Heart right ventricle (tissue), 16 donors: Measurements from ENCODE around the gene GSTM5. TPM values are rescaled to one million over a fixed set of nuclear protein-coding genes. Genes with fewer than 3 reads are reported as not detected.
"Not testable (repeated sequence)": the region's sequence is repeated elsewhere in the genome, so short reads cannot be mapped to it uniquely, and the experiment has no call there.

Experiments
- ATAC-seq, 8 donors: fragments of 200-7000 bp; cut with Tn5 transposase; one replicate each; pipeline ENCODE4 v1.9.1; 2020; ENCODE audit warnings: mild to moderate bottlenecking in 8 of 8, moderate library complexity in 8 of 8, moderate number of reproducible peaks in 1 of 8
- DNase-seq, 2 donors: peaks; one replicate each; pipeline ENCODE4 v3.0.0-alpha.2; 2020
- H3K27ac ChIP-seq, 10 donors: fragments of 200-600 bp; sonication (generic) in 2 of 10; one replicate each; pipeline versions ENCODE4 v1.5.0 to v1.8.0; 2020 to 2022; ENCODE audit warnings: mild to moderate bottlenecking in 3 of 10
- H3K27me3 ChIP-seq, 7 donors: fragments of 200-600 bp; one replicate each; pipeline ENCODE4 v1.8.0; 2021 to 2022; ENCODE audit warnings: mild to moderate bottlenecking in 2 of 7
- H3K36me3 ChIP-seq, 9 donors: fragments of 200-600 bp; sonication (generic) in 1 of 9; one replicate each; pipeline versions ENCODE4 v1.5.0 to v1.8.0; 2020 to 2022; ENCODE audit warnings: mild to moderate bottlenecking in 2 of 9
- H3K4me1 ChIP-seq, 9 donors: fragments of 200-600 bp; sonication (generic) in 1 of 9; one replicate each; pipeline versions ENCODE4 v1.5.0 to v1.8.0; 2020 to 2022; ENCODE audit warnings: mild to moderate bottlenecking in 4 of 9
- H3K4me3 ChIP-seq, 10 donors: fragments of 200-600 bp; sonication (generic) in 2 of 10; one replicate each; pipeline versions ENCODE4 v1.5.0 to v1.8.0; 2020 to 2022; ENCODE audit warnings: mild to moderate bottlenecking in 7 of 10, moderate library complexity in 2 of 10
- H3K9me3 ChIP-seq, 11 donors: fragments of 200-600 bp in 10 of 11; sonication (generic) in 2 of 11; one replicate each; pipeline versions ENCODE4 v1.5.0 to v1.8.0; 2013 to 2022; ENCODE audit warnings: mild to moderate bottlenecking in 2 of 11, control low read depth in 1 of 11, moderate library complexity in 1 of 11
- CTCF ChIP-seq, 9 donors: fragments of 200-600 bp; sonication (generic) in 2 of 9; IDR thresholded peaks; one replicate each; pipeline versions ENCODE4 v1.5.0 to v1.8.0; 2021 to 2022; ENCODE audit warnings: antibody characterized with exemption in 9 of 9, mild to moderate bottlenecking in 5 of 9, moderate library complexity in 1 of 9
- WGBS, 2 donors: extraction: QIAGEN DNeasy Blood & Tissue Kit; methylation state at CpG; one replicate each; pipeline ENCODE4 v1.1.7; 2013; ENCODE audit warnings: inconsistent platforms in 1 of 2; 5-methylcytosine and 5-hydroxymethylcytosine counted together
- intact Hi-C, 10 donors: fragments of 100-400 bp; cut with DNase I; formaldehyde crosslinking; loops; one replicate each; pipeline versions ENCODE4 v1.11.1 to v1.14.2; 2022
- polyA plus RNA-seq, 2 donors: library from polyadenylated mRNA; stranded (reverse); fragments of 200-250 nt; gene quantifications; one replicate each; pipeline ENCODE4 v1.2.3, GENCODE V29; 2013
- total RNA-seq, 10 donors: library from RNA; stranded (reverse); fragmentation: NEBNext Ultra II Directional in 3 of 10; extraction: Animal tissue kit (Norgen Biotek cat#: 25700) in 3 of 10; gene quantifications; one replicate each; pipeline versions ENCODE4 v1.2.1 to v1.2.4, GENCODE V29; 2021 to 2023
- donor health status: Arrhythmogenic right ventricular cardiomyopathy.
- donor health status: ischemic (EF 13 %, LVEDD 7.1; RV severe dilation, severe dysfunction).
- donor health status: healthy with polysubstance abuse.
- donor health status: DM: no; HTN: yes; CAD: no.
- donor health status: DM: no; HTN: no; CAD: no.
- donor health status: ischemic (EF 25% LVEDD 6.9; RV normal size, moderate dysfunction).
- donor health status: ischemic (EF 25% LVEDD 5.7; RV mildly dilated, moderate dysfunction).
- donor health status: healthy.
- donor health status: DM: yes; HTN: yes; CAD: no.
- donor health status: Ischemic cardiomyopathy.
- donor health status: ischemic (EF 35%, LVEDD 5.7; RV mildly dilated, moderate dysfunction).
- donor health status: nonischemic (EF 11% LVEDD 7.7; RV severe dilation, severe dysfunction).
- donor health status: DM: yes; HTN: yes; CAD: no.
- donor health status: PGD.
- donor health status: ischemic (EF 29% LVEDD 5.4; RV normal size, mild dysfunction).
- donor health status: nonischemic (EF 23%, LVEDD 6.1; RV moderate dilation, normal function).

The GSTM5 gene
- total and polyA plus RNA-seq, 12 donors, result 0.86 to 3.2 (median 2.0) TPM

DNA sequence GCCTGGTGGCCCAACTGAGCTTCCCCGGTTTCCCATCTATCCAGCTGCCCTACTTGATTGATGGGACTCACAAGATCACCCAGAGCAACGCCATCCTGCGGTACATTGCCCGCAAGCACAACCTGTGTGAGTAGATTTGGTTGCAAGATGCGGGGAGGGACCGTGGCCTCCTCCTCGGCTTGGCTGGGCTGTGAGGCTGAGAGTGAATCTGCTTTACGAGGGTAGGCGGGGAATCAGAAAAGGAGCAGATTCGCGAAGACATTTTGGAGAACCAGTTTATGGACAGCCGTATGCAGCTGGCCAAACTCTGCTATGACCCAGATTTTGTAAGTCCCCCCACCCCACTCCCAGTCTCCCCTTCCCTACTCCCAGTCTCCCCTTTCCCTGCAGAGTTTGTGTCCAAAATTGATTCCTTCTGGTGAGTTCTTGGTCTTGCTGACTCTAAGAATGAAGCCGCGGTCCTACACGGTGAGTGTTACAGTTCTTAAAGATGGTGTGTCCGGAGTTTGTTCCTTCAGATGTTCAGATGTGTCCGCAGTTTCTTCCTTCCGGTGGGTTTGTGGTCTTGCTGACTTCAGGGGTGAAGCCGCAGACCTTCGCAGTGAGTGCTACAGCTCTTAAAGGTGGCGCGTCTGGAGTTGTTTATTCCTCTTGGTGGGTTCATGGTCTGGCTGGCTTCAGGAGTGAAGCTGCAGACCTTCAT lies 42.7 kb upstream of the GSTM5 start:
- peaks cover 0 to 32% (median 0%) of the 10 kb centered on the region in 9 donors for H3K36me3 ChIP-seq
- H3K4me1 ChIP-seq, result peaks cover 0 to 14% (median 9%) of the 10 kb centered on the region in 9 donors
- H3K4me3 ChIP-seq, result no peak overlapping the region
- 94 to 96% methylated on average over 22 of the region's 22 CpGs for WGBS, 2 donors
- H3K9me3 ChIP-seq, result no peaks in the 10 kb centered on the region
- no peak for TF ChIP-seq CTCF (IDR thresholded peaks at IDR 0.05)
- no peak for DNase-seq
- no peaks in the 10 kb centered on the region for H3K27me3 ChIP-seq
- ATAC-seq, result no peak
- intact Hi-C loops, result no loop called here
- no peak overlapping the region for H3K27ac ChIP-seq

- H3K4me1 ChIP-seq, result peaks cover 0 to 14% (median 9%) of the 10 kb centered on the region in 9 donors
- H3K9me3 ChIP-seq, H3K27ac ChIP-seq, H3K27me3 ChIP-seq, intact Hi-C loops, H3K4me3 ChIP-seq, DNase-seq, ATAC-seq: not testable (repeated sequence)
- peaks cover 0 to 29% (median 0%) of the 10 kb centered on the region in 9 donors for H3K36me3 ChIP-seq
- 89 to 94% methylated on average over 5 of the region's 5 CpGs for WGBS, 2 donors
These were observed 42.1 kb upstream of the GSTM5 start for GRCh38 chr1:109669949-109670302.

- no peak for DNase-seq
- TF ChIP-seq CTCF (IDR thresholded peaks at IDR 0.05), result no peak
- Histone ChIP-seq H3K27me3 (no peaks in the 10 kb centered on the region), H3K9me3 (no peaks in the 10 kb centered on the region), H3K4me1 (peaks cover 0 to 14% (median 9%) of the 10 kb centered on the region in 9 donors), H3K27ac (no peak overlapping the region), H3K4me3 (no peak overlapping the region), H3K36me3 (peaks cover 0 to 19% (median 0%) of the 10 kb centered on the region in 9 donors)
- intact Hi-C loops, result no loop called here
- no peak for ATAC-seq
- 91 to 94% methylated on average over 5 of the region's 5 CpGs for WGBS, 2 donors
These were observed 41.0 kb upstream of the GSTM5 start for GRCh38 chr1:109671067-109671466.

DNA sequence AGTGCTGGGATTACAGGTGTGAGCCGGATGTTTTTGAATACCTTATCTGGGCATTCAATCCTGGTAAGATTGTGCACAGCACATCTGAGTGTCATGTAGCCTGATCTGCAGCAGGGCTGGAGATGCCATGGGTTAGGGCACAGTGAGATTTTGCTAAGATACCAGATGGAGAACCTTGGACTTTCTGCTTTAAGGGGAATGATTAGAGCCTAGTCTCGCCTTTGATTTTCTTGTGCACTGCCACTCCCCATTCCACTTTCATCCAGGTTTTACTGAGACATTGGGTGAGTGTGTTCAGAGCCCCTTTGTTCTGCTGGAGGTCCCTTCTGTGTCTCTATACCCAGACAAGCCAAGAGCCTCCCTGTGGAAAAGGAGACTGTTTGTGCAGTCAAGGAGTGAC lies 38.2 kb upstream of the GSTM5 start:
- intact Hi-C loops, result not testable (repeated sequence)

GRCh38 chr1:109676683-109677381 lies 35.2 kb upstream of the GSTM5 start:
- 75 to 89% methylated on average over 3 of the region's 3 CpGs for WGBS, 2 donors
- H3K27ac ChIP-seq, H3K9me3 ChIP-seq, H3K27me3 ChIP-seq, intact Hi-C loops, H3K36me3 ChIP-seq, DNase-seq, H3K4me3 ChIP-seq, H3K4me1 ChIP-seq, ATAC-seq: not testable (repeated sequence)

More for the DNA sequence above, 38.2 kb upstream of the GSTM5 start:
- H3K4me3 ChIP-seq, H3K27me3 ChIP-seq, DNase-seq, H3K4me1 ChIP-seq, H3K27ac ChIP-seq, H3K9me3 ChIP-seq, ATAC-seq: not testable (repeated sequence)
- H3K36me3 ChIP-seq, result peaks cover 0 to 18% (median 0%) of the 10 kb centered on the region in 9 donors
- 91 to 93% methylated on average over 2 of the region's 2 CpGs for WGBS, 2 donors

GRCh38 chr1:109677459-109677858 lies 34.6 kb upstream of the GSTM5 start:
- Histone ChIP-seq H3K27me3 (no peaks in the 10 kb centered on the region), H3K36me3 (peaks cover 0 to 10% (median 0%) of the 10 kb centered on the region in 9 donors), H3K4me3 (no peak overlapping the region), H3K9me3 (no peaks in the 10 kb centered on the region), H3K27ac (no peak overlapping the region), H3K4me1 (no peaks in the 10 kb centered on the region)
- ATAC-seq (no peak), DNase-seq (no peak)
- intact Hi-C loops, result no loop called here
- WGBS, 2 donors, result 58 to 68% methylated on average over 3 of the region's 3 CpGs
- no peak for TF ChIP-seq CTCF (IDR thresholded peaks at IDR 0.05)

DNA sequence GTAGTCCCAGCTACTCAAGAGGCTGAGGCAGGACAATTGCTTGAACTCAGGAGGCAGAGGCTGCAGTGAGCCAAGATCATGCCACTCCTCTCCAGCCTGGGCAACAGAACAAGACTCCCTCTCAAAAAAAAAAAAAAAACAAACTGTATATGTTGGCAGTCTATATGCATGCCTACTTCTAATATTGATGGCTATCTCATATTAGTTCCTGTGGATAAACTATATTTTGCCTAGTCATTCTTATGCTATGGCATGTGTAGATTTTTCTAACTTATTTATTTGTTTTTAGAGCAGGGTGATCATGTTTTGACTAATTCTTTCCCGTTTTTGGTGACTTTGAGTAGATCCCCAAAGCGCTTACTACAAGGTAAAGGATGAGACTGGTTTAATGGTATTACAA lies 33.4 kb upstream of the GSTM5 start:
- intact Hi-C loops, H3K4me1 ChIP-seq, H3K9me3 ChIP-seq, H3K27me3 ChIP-seq, H3K27ac ChIP-seq, H3K4me3 ChIP-seq, DNase-seq, H3K36me3 ChIP-seq, ATAC-seq: not testable (repeated sequence)
- 87 to 88% methylated on average over 2 of the region's 2 CpGs for WGBS, 2 donors

DNA sequence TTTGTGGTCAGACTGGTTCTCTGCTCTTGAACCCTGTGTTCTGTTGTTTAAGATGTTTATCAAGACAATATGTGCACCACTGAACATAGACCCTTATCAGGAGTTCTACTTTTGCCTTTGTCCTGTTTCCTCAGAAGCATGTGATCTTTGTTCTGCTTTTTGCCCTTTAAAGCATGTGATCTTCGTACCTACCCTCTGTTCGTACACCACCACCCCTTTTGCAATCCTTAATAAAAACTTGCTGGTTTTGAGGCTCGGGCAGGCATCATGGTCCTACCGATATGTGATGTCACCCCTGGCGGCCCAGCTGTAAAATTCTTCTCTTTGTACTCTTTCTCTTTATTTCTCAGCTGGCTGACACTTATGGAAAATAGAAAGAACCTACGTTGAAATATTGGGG lies 27.3 kb upstream of the GSTM5 start:
- not testable (repeated sequence) for H3K4me3 ChIP-seq, H3K27me3 ChIP-seq, H3K9me3 ChIP-seq, DNase-seq, H3K36me3 ChIP-seq, ATAC-seq, H3K27ac ChIP-seq
- H3K4me1 ChIP-seq, result peaks cover 0 to 18% (median 0%) of the 10 kb centered on the region in 9 donors
- WGBS, 2 donors, result 94% methylated on average over 6 of the region's 6 CpGs; no CpG with 5 or more reads in 1 of the 2 donors
- intact Hi-C loops, result loop anchor here in 5 of 10 donors (5.0 kb wide), 2 partner anchors 37 to 42 kb away; no protein-coding TSS in a partner anchor
